Keratinocyte (primary cell): ENCODE measurements around the gene PDZD2. TPM values are rescaled to one million over a fixed set of nuclear protein-coding genes. Genes with fewer than 3 reads are reported as not detected.
A peak's percentile ranks its signal among the peaks of the same experiment; 100 is the strongest.

Experiments used
- DNase-seq: peaks from one replicate; pipeline ENCODE4 v3.0.0-alpha.2; 2011; ENCODE audit warnings: low read depth, missing footprints, low spot score
- FAIRE-seq: peaks from 2 replicates; lab custom pipeline; 2011; peaks lifted over from hg19 to GRCh38; lab: Jason Lieb, UNC
- H2AFZ ChIP-seq: 2 replicates; pipeline ENCODE4 v1.6.0; 2012; ENCODE audit warnings: low read length, control low read depth, inconsistent platforms; ENCODE audit not compliant: control insufficient read depth
- H3K27ac ChIP-seq: 2 replicates; pipeline ENCODE4 v1.5.1; 2011; ENCODE audit warnings: low read length; ENCODE audit not compliant: control insufficient read depth, insufficient read depth
- H3K27me3 ChIP-seq: 3 replicates; pipeline ENCODE4 v1.6.0; 2011; ENCODE audit warnings: low read length; ENCODE audit not compliant: control insufficient read depth, insufficient read depth; ENCODE audit errors: extremely low read depth
- H3K36me3 ChIP-seq, 2 experiments: 2 replicates in 1 of 2; 3 replicates in 1 of 2; pipeline ENCODE4 v1.5.1; 2011; ENCODE audit warnings: low read length in 2 of 2, mild to moderate bottlenecking in 1 of 2; ENCODE audit not compliant: control insufficient read depth in 2 of 2, insufficient read depth in 2 of 2; ENCODE audit errors: extremely low read depth in 1 of 2
- H3K4me1 ChIP-seq: 3 replicates; pipeline ENCODE4 v1.5.1; 2011; ENCODE audit warnings: low read length; ENCODE audit not compliant: control insufficient read depth, insufficient read depth; ENCODE audit errors: extremely low read depth
- H3K4me2 ChIP-seq: 3 replicates; pipeline ENCODE4 v1.6.0; 2011; ENCODE audit warnings: low read depth, low read length; ENCODE audit not compliant: control insufficient read depth, insufficient read depth; ENCODE audit errors: extremely low read depth
- H3K4me3 ChIP-seq, 3 experiments: fragments of 200-600 bp in 1 of 3; sonication (generic) in 1 of 3; 2 replicates in 2 of 3; 3 replicates in 1 of 3; pipeline ENCODE4 v1.5.1; 2011 to 2016; ENCODE audit warnings: low read length in 3 of 3, mild to moderate bottlenecking in 3 of 3, control low read depth in 2 of 3, inconsistent platforms in 1 of 3, low read depth in 1 of 3, mixed read lengths in 1 of 3, mixed run types in 1 of 3, moderate library complexity in 1 of 3; ENCODE audit not compliant: control insufficient read depth in 2 of 3, insufficient read depth in 2 of 3; ENCODE audit errors: extremely low read depth in 1 of 3
- H3K79me2 ChIP-seq: 2 replicates; pipeline ENCODE4 v1.6.0; 2012; ENCODE audit warnings: low read length; ENCODE audit not compliant: control insufficient read depth, insufficient read depth
- H3K9ac ChIP-seq: 3 replicates; pipeline ENCODE4 v1.6.0; 2011; ENCODE audit warnings: low read length; ENCODE audit not compliant: control insufficient read depth, insufficient read depth; ENCODE audit errors: extremely low read depth
- H3K9me1 ChIP-seq: 3 replicates; pipeline ENCODE4 v1.6.0; 2011; ENCODE audit warnings: low read length; ENCODE audit not compliant: control insufficient read depth, insufficient read depth; ENCODE audit errors: extremely low read depth
- H3K9me3 ChIP-seq: 2 replicates; pipeline ENCODE4 v1.5.1; 2012; ENCODE audit warnings: low read depth, low read length; ENCODE audit not compliant: control insufficient read depth
- H4K20me1 ChIP-seq: 3 replicates; pipeline ENCODE4 v1.6.0; 2011; ENCODE audit warnings: low read length; ENCODE audit not compliant: control insufficient read depth, insufficient read depth; ENCODE audit errors: extremely low read depth
- CTCF ChIP-seq, 3 experiments: IDR thresholded peaks in 1 of 3; conservative IDR thresholded peaks in 1 of 3; optimal IDR thresholded peaks in 1 of 3; 2 replicates in 2 of 3; 3 replicates in 1 of 3; pipeline versions ENCODE3 to v1.5.1; 2011; ENCODE audit warnings: low read length in 3 of 3, mild to moderate bottlenecking in 3 of 3, moderate library complexity in 2 of 3, control low read depth in 1 of 3, inconsistent platforms in 1 of 3; ENCODE audit not compliant: insufficient read depth in 2 of 3; ENCODE audit errors: extremely low read depth in 1 of 3
- EZH2 ChIP-seq: IDR thresholded peaks from one replicate; pipeline ENCODE4 v1.6.1; 2012; ENCODE audit warnings: inconsistent platforms, mild to moderate bottlenecking, low read length, moderate library complexity
- dilution Hi-C: fragments of 300-500 bp; cut with MboI; formaldehyde crosslinking; loops from one replicate; pipeline ENCODE4 v1.7.0; 2020; ENCODE audit warnings: low sequenced_read_pairs; ENCODE audit not compliant: extremely low pct_ligation_motif_present
- polyA plus RNA-seq, 5 experiments: library from polyadenylated mRNA; depleted of rRNA in 3 of 5; stranded (reverse) in 3 of 5; stranded (forward) in 1 of 5; unstranded in 1 of 5; fragments of >200 nt; gene quantifications; 1 replicate in 1 of 5; 2 replicates in 3 of 5; 3 replicates in 1 of 5; pipeline versions ENCODE4 v1.2.1 to v1.2.3, GENCODE V29; 2011 to 2012; ENCODE audit warnings: missing spikeins in 2 of 5, low read depth in 1 of 5, low replicate concordance in 1 of 5

The PDZD2 gene
- polyA plus RNA-seq, 1 donor (not counting 4 experiments of a cell fraction or from before 2014, with no cell fraction given) = 7.3 TPM

GRCh38 chr5:32042551-32042961 is 403.6 kb downstream of the PDZD2 start:
- H3K79me2 ChIP-seq = no peaks in the 10 kb centered on the region
- peaks cover 20% of the 10 kb centered on the region for H3K4me1 ChIP-seq
- FAIRE-seq (peak; percentile 5), DNase-seq (no peak)
- H3K4me2 ChIP-seq = peak overlapping the region; percentile 49
- H3K9ac ChIP-seq = no peak overlapping the region
- no peak overlapping the region for H3K27ac ChIP-seq
- H3K9me1 ChIP-seq = no peaks in the 10 kb centered on the region
- dilution Hi-C loops = no loop called here
- no peaks in the 10 kb centered on the region for H3K36me3 ChIP-seq
- H3K4me3 ChIP-seq = no peak overlapping the region
- H4K20me1 ChIP-seq = no peaks in the 10 kb centered on the region
- no peaks in the 10 kb centered on the region for H3K9me3 ChIP-seq
- TF ChIP-seq CTCF (optimal IDR thresholded peaks at IDR 0.05 in 1 of 3, IDR thresholded peaks at IDR 0.05 in 1 of 3, conservative IDR thresholded peaks at IDR 0.05 in 1 of 3; ENCODE audit: extremely low read depth in 1 of 3, insufficient read depth in 2 of 3, low read length in 3 of 3) (no peak), EZH2 (no peak)
- no peak overlapping the region for H2AFZ ChIP-seq
- no peaks in the 10 kb centered on the region for H3K27me3 ChIP-seq

- no peaks in the 10 kb centered on the region for H3K79me2 ChIP-seq
- no peak overlapping the region for H2AFZ ChIP-seq
- H3K27me3 ChIP-seq = no peaks in the 10 kb centered on the region
- FAIRE-seq (no peak), DNase-seq (no peak)
- H3K4me3 ChIP-seq = no peak overlapping the region
- peaks cover 20% of the 10 kb centered on the region for H3K4me1 ChIP-seq
- H4K20me1 ChIP-seq = no peaks in the 10 kb centered on the region
- H3K36me3 ChIP-seq = no peaks in the 10 kb centered on the region
- H3K27ac ChIP-seq = no peak overlapping the region
- no peaks in the 10 kb centered on the region for H3K9me3 ChIP-seq
- TF ChIP-seq CTCF (optimal IDR thresholded peaks at IDR 0.05 in 1 of 3, IDR thresholded peaks at IDR 0.05 in 1 of 3, conservative IDR thresholded peaks at IDR 0.05 in 1 of 3; ENCODE audit: extremely low read depth in 1 of 3, insufficient read depth in 2 of 3, low read length in 3 of 3) = no peak
- no peak for TF ChIP-seq EZH2
- H3K9me1 ChIP-seq = no peaks in the 10 kb centered on the region
- no peak overlapping the region for H3K4me2 ChIP-seq
- dilution Hi-C loops = no loop called here
- no peak overlapping the region for H3K9ac ChIP-seq
Measured at GRCh38 chr5:32043105-32043504, 404.2 kb downstream of the PDZD2 start.
